CD4-positive, alpha-beta T cell treated with Interleukin-17A for 1 hour (primary cell): ENCODE measurements around the gene STKLD1.
"Not testable (repeated sequence)": the region's sequence is repeated elsewhere in the genome, so short reads cannot be mapped to it uniquely, and the experiment has no call there.

Source experiments
- DNase-seq: peaks from one replicate; pipeline ENCODE4 v3.0.0-alpha.2; 2020

The STKLD1 gene

GRCh38 chr9:133366435-133366834 is 9.7 kb upstream of the STKLD1 start:
- no peak for DNase-seq

DNA sequence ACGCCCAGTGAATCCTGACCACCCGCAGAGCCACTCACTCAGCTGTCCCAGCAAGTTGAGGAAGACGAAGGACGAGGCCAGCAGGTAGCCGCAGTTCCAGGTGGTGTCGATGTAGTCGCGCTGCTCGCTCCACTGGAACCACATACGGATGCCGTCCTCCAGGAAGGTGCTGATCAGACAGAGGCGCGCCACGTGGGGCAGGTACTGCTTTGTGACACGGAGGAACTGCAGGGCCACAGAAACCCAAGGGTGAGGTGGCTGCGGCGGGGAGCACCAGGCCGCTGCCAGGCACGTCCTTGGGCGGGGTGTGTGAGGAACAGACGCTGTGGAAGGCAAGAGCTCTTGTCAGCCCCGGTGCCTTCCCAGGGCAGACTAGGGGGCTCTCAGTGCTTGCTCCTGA is 8.9 kb upstream of the STKLD1 start:
- DNase-seq = no peak

GRCh38 chr9:133367778-133368177 is 8.4 kb upstream of the STKLD1 start:
- no peak for DNase-seq

GRCh38 chr9:133368249-133368881 is 7.8 kb upstream of the STKLD1 start:
- no peak for DNase-seq

GRCh38 chr9:133369422-133369821 is 6.7 kb upstream of the STKLD1 start:
- no peak for DNase-seq

DNA sequence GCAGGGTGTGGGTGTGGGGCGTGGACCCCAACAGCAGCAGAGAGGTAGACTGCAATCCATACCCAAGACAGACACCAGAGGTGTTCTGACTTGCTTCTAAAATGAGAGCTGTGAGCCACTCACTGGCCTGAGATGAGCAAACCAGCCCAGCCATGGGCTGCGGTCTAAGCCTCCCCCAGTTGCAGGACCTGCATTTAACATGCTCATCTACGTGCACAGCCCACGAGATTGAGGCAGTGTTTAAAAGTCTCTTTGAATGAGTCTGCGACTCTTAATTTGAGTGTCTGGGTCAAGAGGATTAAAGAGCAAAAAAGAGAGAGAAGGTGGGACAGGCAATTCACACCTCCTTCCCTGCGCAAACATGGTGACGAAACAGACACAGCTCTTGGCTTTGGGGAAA is 6.2 kb upstream of the STKLD1 start:
- no peak for DNase-seq

GRCh38 chr9:133370685-133371084 is 5.5 kb upstream of the STKLD1 start:
- peak; percentile 76 for DNase-seq

- DNase-seq = peak; percentile 79
Observed at GRCh38 chr9:133371261-133371711, 4.9 kb upstream of the STKLD1 start.

DNA sequence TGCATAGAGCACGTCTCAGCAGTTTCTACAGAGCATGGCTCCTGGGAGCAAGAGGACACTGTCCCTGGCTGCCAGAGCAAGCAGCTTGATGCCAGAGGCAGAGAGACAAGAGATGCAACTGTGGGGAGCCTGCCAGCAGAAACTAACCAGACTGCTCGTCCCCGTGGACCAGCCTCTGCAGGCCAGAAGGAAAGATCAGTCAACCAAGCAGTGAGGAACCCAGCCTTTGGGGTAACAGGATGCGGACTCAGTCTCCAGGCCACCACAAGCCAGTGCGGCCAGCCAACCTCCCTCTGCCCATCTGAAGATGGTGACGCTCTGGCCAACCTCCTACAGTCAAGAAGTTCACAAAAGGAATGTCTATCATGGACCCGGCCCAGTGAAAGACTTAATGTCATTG is 4.0 kb upstream of the STKLD1 start:
- DNase-seq = no peak

- peak; percentile 62 for DNase-seq
Observed at GRCh38 chr9:133374612-133375115, 1.5 kb upstream of the STKLD1 start.

DNA sequence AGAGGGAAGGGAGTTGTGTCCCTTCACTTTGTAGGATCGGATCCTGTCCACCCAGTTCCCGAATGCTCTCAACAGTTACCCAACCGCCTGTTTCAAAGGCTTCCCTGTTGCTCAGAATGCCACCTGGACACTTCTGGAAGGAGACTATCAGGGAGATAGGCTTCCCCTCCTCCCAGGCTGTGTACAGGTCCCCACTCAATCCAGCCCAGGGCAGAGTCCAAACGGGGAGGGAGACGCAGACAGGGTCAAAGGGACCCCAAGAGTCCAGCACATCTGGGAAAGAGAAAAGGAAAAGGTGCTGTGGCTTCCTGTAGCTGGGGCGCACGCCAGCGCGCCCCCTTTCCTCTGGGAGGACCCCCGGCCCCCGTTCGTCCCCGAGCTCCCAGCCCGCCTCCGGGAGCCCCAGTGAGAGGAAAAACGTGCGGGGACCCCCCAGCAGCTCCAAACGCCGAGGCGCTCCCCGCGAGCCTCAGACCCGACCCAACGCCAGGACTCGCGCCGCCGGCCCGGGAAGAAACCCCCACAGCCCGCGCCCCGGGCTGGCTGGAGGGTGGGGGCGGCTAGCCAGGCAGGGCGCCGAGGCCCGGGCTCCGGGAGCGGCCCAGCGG is 946 bp upstream of the STKLD1 start:
- DNase-seq = no peak

DNA sequence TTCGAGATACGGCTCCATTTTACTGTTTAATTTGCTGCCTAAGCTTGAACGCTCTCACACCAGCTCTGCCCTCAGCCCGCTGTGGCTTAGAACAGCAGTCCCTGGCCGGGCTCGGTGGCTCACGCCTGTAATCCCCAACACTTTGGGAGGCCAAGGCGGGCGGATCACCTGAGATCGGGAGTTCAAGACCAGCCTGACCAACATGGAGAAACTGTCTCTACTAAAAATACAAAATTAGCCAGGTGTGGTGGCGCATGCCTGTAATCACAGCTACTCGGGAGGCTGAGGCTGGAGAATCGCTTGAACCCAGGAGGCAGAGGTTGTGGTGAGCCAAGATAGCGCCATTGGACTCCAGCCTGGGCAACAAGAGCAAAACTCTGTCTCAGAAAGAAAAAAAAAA is 1.1 kb downstream of the STKLD1 start:
- DNase-seq = not testable (repeated sequence)

DNA sequence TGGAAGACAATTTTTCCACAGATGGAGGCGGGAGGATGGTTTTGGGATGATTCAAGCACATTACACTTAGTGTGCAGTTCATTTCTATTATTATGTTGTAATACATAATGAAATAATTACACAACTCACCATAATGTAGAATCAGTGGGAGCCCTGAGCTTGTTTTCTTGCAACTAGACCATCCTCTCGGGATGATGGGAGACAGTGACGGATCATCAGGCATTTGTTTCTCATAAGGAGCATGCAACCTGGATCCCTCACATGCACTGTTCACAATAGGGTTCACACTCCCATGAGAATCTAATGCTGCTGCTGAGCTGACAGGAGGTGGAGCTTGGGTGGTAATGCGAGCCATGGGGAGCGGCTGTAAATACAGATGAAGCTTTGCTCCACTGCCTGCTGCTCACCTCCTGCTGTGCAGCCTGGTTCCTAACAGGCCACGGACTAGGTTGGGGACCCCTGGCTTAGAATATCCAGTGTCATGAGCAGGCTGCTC is 1.6 kb downstream of the STKLD1 start:
- DNase-seq = no peak

- no peak for DNase-seq
Observed at GRCh38 chr9:133378408-133378962, 2.3 kb downstream of the STKLD1 start.

GRCh38 chr9:133379153-133380086 is 3.3 kb downstream of the STKLD1 start:
- DNase-seq = no peak

DNA sequence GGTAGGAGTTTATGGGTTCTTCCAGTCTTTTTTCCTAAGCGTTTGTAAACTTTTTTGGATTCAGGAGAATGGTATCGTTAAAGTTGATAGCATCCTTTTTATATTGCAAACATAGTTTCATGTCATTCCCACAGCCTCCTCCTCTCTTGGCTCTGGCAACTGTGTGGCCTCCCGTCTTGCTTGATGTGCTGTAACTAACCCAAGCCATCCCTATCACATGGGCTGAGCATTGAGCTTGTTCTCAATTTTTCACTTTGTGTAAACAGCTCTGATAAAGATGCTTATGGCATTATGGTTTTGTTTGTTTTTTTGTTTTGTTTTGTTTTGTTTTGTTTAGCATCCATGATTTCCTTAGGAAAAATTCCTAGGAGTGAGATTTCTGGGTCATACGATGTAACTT is 4.6 kb downstream of the STKLD1 start:
- no peak for DNase-seq

- DNase-seq = no peak
Observed at GRCh38 chr9:133382507-133383141, 6.5 kb downstream of the STKLD1 start.

DNA sequence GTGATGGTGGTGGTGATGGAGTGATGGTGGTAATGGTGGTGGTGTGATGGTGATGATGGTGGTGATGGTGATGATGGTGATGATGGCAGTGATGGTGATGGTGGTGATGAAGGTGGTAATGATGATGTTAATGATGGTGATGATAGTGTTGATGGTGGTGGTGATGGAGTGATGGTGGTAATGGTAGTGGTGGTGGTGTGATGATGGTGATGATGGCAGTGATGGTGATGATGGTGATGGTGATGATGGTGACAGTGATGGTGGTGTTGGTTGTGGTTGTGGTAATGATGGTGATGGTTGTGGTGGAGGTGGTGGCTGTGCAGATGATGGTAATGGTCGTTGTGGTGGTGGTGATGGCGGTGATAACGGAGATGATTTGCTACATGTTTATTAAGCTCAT is 7.3 kb downstream of the STKLD1 start:
- DNase-seq = no peak

DNA sequence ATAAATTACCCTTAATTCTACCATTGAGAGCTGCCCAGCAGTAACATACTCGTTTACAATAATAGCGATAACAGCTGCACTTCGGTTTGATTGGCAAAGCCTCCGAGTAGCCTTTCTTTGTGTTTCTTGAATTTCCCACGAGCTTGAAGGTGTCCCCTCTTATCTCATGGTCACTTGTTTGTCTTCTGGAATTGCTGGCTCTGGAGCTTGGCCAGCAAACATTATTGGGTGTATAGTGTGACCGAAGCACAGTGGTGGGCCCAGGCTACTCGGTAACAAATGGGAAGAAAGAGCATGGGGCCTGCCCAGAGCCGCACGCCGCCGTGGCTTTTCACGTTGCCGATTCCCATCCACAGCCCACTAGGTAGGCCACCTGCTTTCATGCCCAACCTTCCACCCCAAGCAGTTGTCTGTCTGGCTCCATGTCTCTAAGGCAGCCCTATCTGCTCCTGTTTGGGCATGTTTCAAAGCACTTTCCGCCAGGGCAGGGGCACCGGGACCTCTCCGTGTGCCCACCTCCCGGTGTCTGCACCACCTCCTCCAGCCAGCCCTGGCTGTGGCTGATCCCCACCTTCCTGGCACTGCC is 8.7 kb downstream of the STKLD1 start:
- DNase-seq = no peak

- DNase-seq = no peak
Observed at GRCh38 chr9:133385452-133385851, 9.3 kb downstream of the STKLD1 start.

GRCh38 chr9:133386338-133386737 is 10.2 kb downstream of the STKLD1 start:
- no peak for DNase-seq

DNA sequence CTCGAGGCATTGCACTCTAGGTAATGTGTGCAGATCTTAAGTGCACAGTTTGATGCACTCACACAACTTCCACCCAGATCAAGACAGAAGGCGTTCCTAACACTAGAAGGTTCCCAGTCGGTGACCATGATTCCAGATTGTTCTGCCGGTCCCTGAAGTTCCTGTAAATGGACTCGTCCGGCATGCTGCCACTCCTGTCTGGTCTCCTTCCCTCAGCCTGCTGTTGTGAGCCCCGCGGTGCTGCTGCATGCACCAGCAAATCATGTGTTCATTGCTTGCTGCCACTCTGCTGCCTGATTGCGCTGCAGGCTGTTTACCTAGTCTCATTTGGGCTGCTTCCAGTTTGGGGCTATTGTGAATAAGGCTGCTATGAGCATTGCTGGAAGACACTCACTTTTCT is 11.5 kb downstream of the STKLD1 start:
- DNase-seq = no peak
